ENCODE data around the gene THOC2. TPM values are rescaled to one million over a fixed set of nuclear protein-coding genes. Genes with fewer than 3 reads are reported as not detected.

Gene THOC2, protein sequence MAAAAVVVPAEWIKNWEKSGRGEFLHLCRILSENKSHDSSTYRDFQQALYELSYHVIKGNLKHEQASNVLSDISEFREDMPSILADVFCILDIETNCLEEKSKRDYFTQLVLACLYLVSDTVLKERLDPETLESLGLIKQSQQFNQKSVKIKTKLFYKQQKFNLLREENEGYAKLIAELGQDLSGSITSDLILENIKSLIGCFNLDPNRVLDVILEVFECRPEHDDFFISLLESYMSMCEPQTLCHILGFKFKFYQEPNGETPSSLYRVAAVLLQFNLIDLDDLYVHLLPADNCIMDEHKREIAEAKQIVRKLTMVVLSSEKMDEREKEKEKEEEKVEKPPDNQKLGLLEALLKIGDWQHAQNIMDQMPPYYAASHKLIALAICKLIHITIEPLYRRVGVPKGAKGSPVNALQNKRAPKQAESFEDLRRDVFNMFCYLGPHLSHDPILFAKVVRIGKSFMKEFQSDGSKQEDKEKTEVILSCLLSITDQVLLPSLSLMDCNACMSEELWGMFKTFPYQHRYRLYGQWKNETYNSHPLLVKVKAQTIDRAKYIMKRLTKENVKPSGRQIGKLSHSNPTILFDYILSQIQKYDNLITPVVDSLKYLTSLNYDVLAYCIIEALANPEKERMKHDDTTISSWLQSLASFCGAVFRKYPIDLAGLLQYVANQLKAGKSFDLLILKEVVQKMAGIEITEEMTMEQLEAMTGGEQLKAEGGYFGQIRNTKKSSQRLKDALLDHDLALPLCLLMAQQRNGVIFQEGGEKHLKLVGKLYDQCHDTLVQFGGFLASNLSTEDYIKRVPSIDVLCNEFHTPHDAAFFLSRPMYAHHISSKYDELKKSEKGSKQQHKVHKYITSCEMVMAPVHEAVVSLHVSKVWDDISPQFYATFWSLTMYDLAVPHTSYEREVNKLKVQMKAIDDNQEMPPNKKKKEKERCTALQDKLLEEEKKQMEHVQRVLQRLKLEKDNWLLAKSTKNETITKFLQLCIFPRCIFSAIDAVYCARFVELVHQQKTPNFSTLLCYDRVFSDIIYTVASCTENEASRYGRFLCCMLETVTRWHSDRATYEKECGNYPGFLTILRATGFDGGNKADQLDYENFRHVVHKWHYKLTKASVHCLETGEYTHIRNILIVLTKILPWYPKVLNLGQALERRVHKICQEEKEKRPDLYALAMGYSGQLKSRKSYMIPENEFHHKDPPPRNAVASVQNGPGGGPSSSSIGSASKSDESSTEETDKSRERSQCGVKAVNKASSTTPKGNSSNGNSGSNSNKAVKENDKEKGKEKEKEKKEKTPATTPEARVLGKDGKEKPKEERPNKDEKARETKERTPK (N-terminal part only)
- 175 TPM for total RNA-seq

DNA sequence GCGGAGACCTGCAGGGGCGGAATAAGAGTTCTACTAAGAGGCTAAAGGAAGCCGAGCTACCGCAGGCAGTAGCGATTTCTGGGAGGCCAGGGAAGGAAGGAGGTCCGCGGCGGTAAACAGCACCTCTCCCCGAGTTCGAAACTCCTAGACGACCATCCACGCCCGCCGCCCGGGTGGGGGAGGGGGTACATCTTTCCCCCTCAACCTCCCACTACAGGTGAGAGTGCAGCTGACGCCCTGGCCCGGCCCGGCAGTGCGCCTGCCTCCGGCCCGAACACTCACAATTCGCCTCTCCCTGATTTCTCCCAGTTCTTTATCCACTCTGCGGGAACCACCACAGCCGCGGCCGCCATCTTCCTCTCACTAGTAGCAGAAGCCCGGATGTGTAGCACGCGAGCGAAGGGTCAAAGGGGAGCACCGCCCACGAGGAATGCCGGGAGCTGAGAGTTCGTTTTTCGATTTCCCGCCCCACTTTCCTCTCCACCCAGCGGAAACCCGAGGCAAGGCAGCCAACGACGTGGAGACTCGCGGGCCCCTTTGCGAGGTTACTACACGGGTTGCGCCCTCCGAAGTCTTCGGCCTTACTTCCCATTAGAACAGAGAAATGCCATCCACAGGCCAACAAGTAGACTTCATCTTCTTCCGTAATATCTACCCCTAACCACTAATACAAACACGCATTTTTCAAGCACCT, at the start of gene THOC2:
Gene THOC2, minus strand, starts transcription at position 383 of the 694 bp plus-strand sequence. Its CDS starts 30 bp downstream, at position 353.

Other genes starting within 250 kb of the THOC2 start
- 54.2 TPM for gene XIAP, start 127.0 kb upstream of the THOC2 start, total RNA-seq
- 162 TPM for gene STAG2, start 228.7 kb upstream of the THOC2 start, total RNA-seq

Data from camera-type eye (tissue), 1 donor.